ENCODE measurements around the gene NF2.

DNA sequence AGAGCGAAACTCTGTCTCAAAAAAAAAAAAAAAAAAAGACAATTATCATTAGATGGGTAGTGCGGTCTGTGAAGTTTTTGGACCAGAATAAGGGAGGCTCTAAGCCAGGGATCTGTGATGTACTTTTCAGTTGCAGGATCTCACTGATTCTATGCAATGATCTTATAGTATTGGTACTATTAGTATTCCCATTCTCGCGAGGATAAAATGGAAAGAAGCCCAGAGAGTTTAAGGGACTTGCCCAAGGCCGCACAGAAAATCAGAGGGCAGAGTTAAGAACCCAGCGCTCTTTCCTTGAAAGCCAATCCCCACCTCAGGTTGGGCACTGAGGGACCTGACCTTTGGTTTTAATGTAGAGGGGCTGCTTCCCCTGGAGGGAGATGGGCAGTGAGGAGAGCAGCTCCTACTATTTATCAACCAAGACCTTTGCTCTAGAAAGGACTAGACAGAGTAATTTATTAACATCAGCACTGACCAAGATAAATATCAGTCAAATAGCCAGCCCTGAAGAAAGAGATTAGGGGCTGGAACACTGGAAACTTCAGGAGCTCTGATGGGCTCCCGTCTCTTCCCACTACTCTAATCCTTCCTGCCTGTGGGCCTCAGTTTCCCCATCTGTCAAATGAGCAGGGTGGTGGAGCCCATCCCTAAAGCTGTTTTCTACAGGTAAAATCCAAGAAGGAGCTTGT is 28.5 kb upstream of the NF2 start:
- TF ChIP-seq CTCF (IDR thresholded peaks at IDR 0.05), result no peak
- no peak for TF ChIP-seq POLR2A (IDR thresholded peaks at IDR 0.05)
- TF ChIP-seq POLR2AphosphoS5 (IDR thresholded peaks at IDR 0.05), result no peak
- TF ChIP-seq EP300 (IDR thresholded peaks at IDR 0.05), result no peak
